AG04449 (cell line): ENCODE results near the gene KAZN.

Experiments
- CTCF ChIA-PET: fragments of 350-600 bp; formaldehyde crosslinking; extraction: SDS; loops from one replicate; lab custom pipeline; 2021; ENCODE audit warnings: antibody characterized with exemption; lab: Yijun Ruan, JAX
- POLR2A ChIA-PET: fragments of 400-600, 350-600 bp; formaldehyde crosslinking; extraction: SDS; loops from one replicate; lab custom pipeline; 2020; ENCODE audit warnings: antibody characterized with exemption, inconsistent platforms; lab: Yijun Ruan, JAX
- DNase-seq: peaks from one replicate; pipeline ENCODE4 v3.0.0-alpha.2; 2010; ENCODE audit warnings: low read depth, low spot score
- H3K4me3 ChIP-seq: 2 replicates; pipeline ENCODE4 v1.5.1; 2011; ENCODE audit warnings: low read depth, mild to moderate bottlenecking, control low read depth, low read length
- CTCF ChIP-seq: IDR thresholded peaks from one replicate; pipeline ENCODE4 v1.5.1; 2011; ENCODE audit warnings: mild to moderate bottlenecking, moderate library complexity, low read length, control low read depth, inconsistent platforms; ENCODE audit not compliant: insufficient read depth; ENCODE audit errors: missing control alignments

Gene KAZN

GRCh38 chr1:15146142-15146680 lies 547.7 kb downstream of the KAZN start:
- H3K4me3 ChIP-seq: no peak overlapping the region
- ChIA-PET CTCF (no interaction called here), POLR2A (no interaction called here)
- TF ChIP-seq CTCF: no peak
- no peak for DNase-seq

- no peak for TF ChIP-seq CTCF
- DNase-seq: no peak
- POLR2A ChIA-PET: no interaction called here
- CTCF ChIA-PET: interaction anchor here (1.7 to 3.2 kb wide), 2 partner anchors 10 to 17 kb away, joined by 4 to 18 read pairs; no protein-coding TSS in a partner anchor
- H3K4me3 ChIP-seq: no peak overlapping the region
Observed at GRCh38 chr1:15146971-15147376, 548.5 kb downstream of the KAZN start.

- DNase-seq: no peak
- no peak overlapping the region for H3K4me3 ChIP-seq
- TF ChIP-seq CTCF: no peak
- ChIA-PET CTCF (interaction anchor here (1.0 to 3.2 kb wide), 4 partner anchors 9 to 125 kb away, joined by 3 to 18 read pairs (median 4); no protein-coding TSS in a partner anchor), POLR2A (no interaction called here)
Observed at GRCh38 chr1:15148004-15148403, 549.5 kb downstream of the KAZN start.

- CTCF ChIA-PET: interaction anchor here (1.0 to 3.2 kb wide), 4 partner anchors 8 to 124 kb away, joined by 3 to 18 read pairs (median 4); no protein-coding TSS in a partner anchor
- DNase-seq: no peak
- no peak for TF ChIP-seq CTCF
- POLR2A ChIA-PET: interaction anchor here (0.6 kb wide), 1 partner anchor 340 kb away, joined by 3 read pairs; no protein-coding TSS in a partner anchor
- H3K4me3 ChIP-seq: no peak overlapping the region
Observed at GRCh38 chr1:15148475-15148874, 550.0 kb downstream of the KAZN start.

GRCh38 chr1:15148941-15149340 lies 550.5 kb downstream of the KAZN start:
- CTCF ChIA-PET: interaction anchor here (1.0 to 10.9 kb wide), 3 partner anchors 19 to 124 kb away, joined by 3 to 186 read pairs (median 18); no protein-coding TSS in a partner anchor
- no peak for DNase-seq
- TF ChIP-seq CTCF: no peak

GRCh38 chr1:15150376-15150775 lies 551.9 kb downstream of the KAZN start:
- POLR2A ChIA-PET: no interaction called here
- no peak overlapping the region for H3K4me3 ChIP-seq
- no peak for TF ChIP-seq CTCF
- CTCF ChIA-PET: interaction anchor here (1.1 to 10.9 kb wide), 12 partner anchors 10 to 159 kb away, joined by 3 to 186 read pairs (median 14); no protein-coding TSS in a partner anchor
- DNase-seq: no peak

More at GRCh38 chr1:15148941-15149340, 550.5 kb downstream of the KAZN start:
- no peak overlapping the region for H3K4me3 ChIP-seq
- POLR2A ChIA-PET: interaction anchor here (0.6 kb wide), 1 partner anchor 340 kb away, joined by 3 read pairs; no protein-coding TSS in a partner anchor
